GM20000 (cell line): ENCODE data around the gene SCRN2.

Experiments
- DNase-seq: peaks from one replicate; pipeline ENCODE4 v3.0.0; 2012; ENCODE audit warnings: low spot score
- TF ChIP-seq, protein P1 (sequence below): IDR thresholded peaks from 2 replicates; pipeline ENCODE4 v1.5.1; 2012; ENCODE audit warnings: mild to moderate bottlenecking, control low read depth; ENCODE audit errors: extremely low read depth, missing control alignments

Gene SCRN2

GRCh38 chr17:47875011-47875985 is 34.2 kb upstream of the SCRN2 start:
- TF ChIP-seq, protein P1, sequence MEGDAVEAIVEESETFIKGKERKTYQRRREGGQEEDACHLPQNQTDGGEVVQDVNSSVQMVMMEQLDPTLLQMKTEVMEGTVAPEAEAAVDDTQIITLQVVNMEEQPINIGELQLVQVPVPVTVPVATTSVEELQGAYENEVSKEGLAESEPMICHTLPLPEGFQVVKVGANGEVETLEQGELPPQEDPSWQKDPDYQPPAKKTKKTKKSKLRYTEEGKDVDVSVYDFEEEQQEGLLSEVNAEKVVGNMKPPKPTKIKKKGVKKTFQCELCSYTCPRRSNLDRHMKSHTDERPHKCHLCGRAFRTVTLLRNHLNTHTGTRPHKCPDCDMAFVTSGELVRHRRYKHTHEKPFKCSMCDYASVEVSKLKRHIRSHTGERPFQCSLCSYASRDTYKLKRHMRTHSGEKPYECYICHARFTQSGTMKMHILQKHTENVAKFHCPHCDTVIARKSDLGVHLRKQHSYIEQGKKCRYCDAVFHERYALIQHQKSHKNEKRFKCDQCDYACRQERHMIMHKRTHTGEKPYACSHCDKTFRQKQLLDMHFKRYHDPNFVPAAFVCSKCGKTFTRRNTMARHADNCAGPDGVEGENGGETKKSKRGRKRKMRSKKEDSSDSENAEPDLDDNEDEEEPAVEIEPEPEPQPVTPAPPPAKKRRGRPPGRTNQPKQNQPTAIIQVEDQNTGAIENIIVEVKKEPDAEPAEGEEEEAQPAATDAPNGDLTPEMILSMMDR = no peak
- no peak for DNase-seq

GRCh38 chr17:47873200-47874090 is 32.4 kb upstream of the SCRN2 start:
- TF ChIP-seq, protein P1 = no peak
- no peak for DNase-seq

DNA sequence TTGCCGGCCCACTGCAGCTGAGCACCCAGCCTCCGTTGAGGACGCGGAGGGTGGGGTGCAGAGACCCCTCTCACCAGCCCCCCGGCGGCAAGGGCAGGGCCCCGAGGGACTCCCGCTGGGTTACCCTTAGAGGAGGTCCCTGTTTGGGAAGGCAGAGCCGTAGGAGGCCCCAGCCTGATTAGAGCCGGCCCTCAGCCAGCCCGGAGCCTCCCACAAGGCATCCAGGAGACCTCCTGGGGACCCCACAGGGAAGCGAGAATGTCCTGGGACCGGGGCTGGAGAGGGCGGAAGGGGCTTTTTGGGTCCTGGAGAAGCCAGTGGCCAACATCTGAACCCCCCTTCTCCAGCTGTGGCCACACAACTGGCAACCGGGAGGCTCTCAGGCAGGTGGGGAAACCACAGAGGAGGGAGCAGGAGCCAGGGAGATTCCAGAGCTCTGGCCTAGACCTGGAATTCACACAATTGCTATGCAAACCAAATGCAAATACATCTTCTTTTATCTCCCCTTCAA is 31.6 kb upstream of the SCRN2 start:
- TF ChIP-seq, protein P1 = no peak
- DNase-seq = no peak

GRCh38 chr17:47872019-47872650 is 31.1 kb upstream of the SCRN2 start:
- no peak for DNase-seq
- TF ChIP-seq, protein P1 = no peak

DNA sequence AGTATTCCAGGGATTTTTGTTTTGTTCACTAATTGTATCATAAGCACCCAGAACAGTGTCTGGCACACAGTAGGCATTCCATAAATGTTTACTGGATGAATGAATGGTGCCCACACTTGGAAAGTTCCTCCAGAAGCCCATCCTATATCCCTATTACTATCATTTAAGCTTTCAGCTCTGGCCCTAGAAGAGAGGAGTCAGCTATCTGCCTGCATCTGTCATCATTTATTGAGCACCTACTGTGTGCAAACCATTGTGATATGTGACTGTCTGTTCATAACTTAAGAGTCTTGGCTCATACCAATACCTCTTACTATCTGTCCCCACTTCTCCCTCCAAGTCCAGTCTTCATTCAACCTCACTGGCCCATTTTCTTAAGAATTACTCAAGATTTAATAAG is 30.0 kb upstream of the SCRN2 start:
- TF ChIP-seq, protein P1 = no peak
- DNase-seq = no peak

GRCh38 chr17:47870056-47870455 is 29.0 kb upstream of the SCRN2 start:
- TF ChIP-seq, protein P1 = no peak
- DNase-seq = no peak
